Measurements from ENCODE around the gene LRRC70. TPM values are rescaled to one million over a fixed set of nuclear protein-coding genes. Genes with fewer than 3 reads are reported as not detected.

Gene LRRC70
- total and polyA plus RNA-seq, 2 experiments from 2014 or later = 0.54 to 0.68 TPM

DNA sequence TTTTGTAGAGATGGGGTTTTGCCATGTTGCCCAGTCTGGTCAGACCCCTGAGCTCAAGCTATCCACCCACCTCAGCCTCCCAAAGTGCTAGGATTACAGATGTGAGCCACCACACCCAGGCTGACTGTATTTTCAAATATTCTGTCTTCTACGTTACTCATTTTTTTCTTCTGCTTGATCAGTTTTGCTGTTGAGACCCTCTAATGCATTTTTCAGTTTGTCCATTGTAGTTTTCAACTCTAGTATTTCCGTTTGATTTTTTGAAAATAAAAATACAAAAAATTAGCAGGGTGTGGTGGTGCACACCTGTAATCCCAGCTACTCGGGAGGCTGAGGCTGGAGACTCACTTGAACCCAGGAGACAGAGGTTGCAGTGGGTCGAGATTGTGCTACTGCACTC lies 10.5 kb upstream of the LRRC70 start:
- no peak overlapping the region for H3K27ac ChIP-seq
- H3K4me1 ChIP-seq (ENCODE audit: low read depth) = no peaks in the 10 kb centered on the region
- no peaks in the 10 kb centered on the region for H3K36me3 ChIP-seq
- no peak overlapping the region for H3K4me3 ChIP-seq
- H3K9me3 ChIP-seq (ENCODE audit: low read depth) = no peaks in the 10 kb centered on the region
- no peaks in the 10 kb centered on the region for H3K27me3 ChIP-seq
- DNase-seq (ENCODE audit: low read depth in 1 of 2, low spot score in 1 of 2) = no peak
- TF ChIP-seq, protein P1, sequence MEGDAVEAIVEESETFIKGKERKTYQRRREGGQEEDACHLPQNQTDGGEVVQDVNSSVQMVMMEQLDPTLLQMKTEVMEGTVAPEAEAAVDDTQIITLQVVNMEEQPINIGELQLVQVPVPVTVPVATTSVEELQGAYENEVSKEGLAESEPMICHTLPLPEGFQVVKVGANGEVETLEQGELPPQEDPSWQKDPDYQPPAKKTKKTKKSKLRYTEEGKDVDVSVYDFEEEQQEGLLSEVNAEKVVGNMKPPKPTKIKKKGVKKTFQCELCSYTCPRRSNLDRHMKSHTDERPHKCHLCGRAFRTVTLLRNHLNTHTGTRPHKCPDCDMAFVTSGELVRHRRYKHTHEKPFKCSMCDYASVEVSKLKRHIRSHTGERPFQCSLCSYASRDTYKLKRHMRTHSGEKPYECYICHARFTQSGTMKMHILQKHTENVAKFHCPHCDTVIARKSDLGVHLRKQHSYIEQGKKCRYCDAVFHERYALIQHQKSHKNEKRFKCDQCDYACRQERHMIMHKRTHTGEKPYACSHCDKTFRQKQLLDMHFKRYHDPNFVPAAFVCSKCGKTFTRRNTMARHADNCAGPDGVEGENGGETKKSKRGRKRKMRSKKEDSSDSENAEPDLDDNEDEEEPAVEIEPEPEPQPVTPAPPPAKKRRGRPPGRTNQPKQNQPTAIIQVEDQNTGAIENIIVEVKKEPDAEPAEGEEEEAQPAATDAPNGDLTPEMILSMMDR (IDR thresholded peaks at IDR 0.05; ENCODE audit: low read depth, low read length) = no peak

DNA sequence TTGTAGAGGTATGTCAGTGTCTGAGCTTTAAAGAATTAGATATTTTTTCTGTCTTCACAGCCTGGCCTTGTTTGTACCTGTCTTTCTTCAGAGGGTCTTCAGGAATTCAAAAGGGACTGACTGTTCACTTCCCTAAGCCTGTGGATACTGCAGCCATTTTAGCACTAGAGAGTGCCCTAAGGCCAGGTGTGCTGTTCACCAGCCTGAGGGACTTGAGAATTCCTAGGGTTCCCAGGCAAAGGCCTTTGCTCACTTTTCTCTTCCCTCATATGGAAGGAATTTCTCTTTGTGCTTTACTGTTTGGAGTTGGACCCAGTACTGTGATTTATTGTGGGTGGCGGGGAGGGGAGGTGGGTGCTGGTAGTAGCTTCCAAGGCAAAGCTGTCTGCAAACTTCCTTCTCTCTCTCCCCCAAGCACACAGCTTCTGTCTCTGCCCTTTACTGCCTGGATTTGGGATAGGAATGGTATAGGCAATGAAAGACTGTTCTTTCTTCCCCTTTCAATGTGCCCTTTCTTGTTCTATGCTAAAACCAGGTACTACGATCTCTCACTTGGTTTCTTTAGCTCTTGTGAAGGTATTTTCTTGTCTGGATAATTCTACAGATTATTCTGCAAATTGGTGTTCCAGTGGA lies 9.7 kb upstream of the LRRC70 start:
- H3K9me3 ChIP-seq (ENCODE audit: low read depth) = no peaks in the 10 kb centered on the region
- H3K4me1 ChIP-seq (ENCODE audit: low read depth) = no peaks in the 10 kb centered on the region
- no peak overlapping the region for H3K27ac ChIP-seq
- H3K27me3 ChIP-seq = no peaks in the 10 kb centered on the region
- TF ChIP-seq, protein P1 (IDR thresholded peaks at IDR 0.05; ENCODE audit: low read depth, low read length) = no peak
- H3K4me3 ChIP-seq = no peak overlapping the region
- no peak for DNase-seq (ENCODE audit: low read depth in 1 of 2, low spot score in 1 of 2)
- H3K36me3 ChIP-seq = no peaks in the 10 kb centered on the region

DNA sequence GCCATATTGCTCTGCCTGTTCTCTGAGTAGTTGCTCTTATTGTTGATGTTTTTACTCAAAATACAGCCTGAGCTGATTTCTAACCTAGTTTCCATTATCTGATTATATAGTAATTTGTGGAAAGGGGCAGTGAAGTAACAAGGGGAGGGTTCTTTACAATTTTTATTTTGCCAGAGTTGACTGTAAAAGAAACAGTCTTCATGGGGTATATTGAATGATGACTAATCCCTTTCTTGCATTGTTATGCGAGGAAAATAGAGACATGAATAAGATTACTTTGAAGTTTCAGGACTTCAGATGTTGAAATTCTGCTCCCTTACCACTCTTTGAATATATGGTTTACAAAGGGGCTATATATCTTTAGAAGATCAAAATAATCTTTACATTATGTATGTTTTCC lies 9.1 kb upstream of the LRRC70 start:
- Histone ChIP-seq H3K4me3 (no peak overlapping the region), H3K27me3 (no peaks in the 10 kb centered on the region), H3K4me1 (ENCODE audit: low read depth) (no peaks in the 10 kb centered on the region), H3K9me3 (ENCODE audit: low read depth) (no peaks in the 10 kb centered on the region), H3K27ac (no peak overlapping the region), H3K36me3 (no peaks in the 10 kb centered on the region)
- peak in 1 of 2 donors; percentile 33 for DNase-seq (ENCODE audit: low read depth in 1 of 2, low spot score in 1 of 2)
- TF ChIP-seq, protein P1 (IDR thresholded peaks at IDR 0.05; ENCODE audit: low read depth, low read length) = no peak

DNA sequence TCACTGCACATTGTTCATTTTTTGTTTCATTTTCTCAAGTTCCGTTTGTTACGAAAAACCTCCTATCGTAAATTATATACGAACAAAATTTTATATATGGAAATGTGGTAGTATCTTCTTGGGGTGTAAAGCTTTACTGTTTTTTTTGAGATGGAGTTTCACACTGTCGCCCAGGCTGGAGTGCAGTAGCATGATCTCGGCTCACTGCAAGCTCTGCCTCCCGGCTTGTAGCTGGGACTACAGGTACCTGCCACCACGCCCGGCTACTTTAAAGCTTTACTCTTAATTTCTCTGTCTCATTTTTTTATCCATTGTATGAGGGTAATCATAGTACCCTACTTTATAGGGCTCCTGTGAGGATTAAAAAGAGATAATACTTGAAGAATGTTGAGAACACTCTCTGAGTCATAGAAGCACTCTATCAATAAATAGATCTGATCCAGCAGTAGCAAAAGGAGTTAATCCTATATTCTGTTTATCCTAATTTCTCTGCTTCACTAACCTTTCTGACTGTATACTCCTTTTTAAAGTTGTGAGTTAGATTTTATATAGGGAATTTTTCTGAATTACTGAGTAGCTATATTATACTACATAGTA lies 5.6 kb upstream of the LRRC70 start:
- H3K4me1 ChIP-seq (ENCODE audit: low read depth) = no peaks in the 10 kb centered on the region
- no peaks in the 10 kb centered on the region for H3K27me3 ChIP-seq
- TF ChIP-seq, protein P1 (IDR thresholded peaks at IDR 0.05; ENCODE audit: low read depth, low read length) = no peak
- no peak overlapping the region for H3K4me3 ChIP-seq
- no peaks in the 10 kb centered on the region for H3K9me3 ChIP-seq (ENCODE audit: low read depth)
- no peak for DNase-seq (ENCODE audit: low read depth in 1 of 2, low spot score in 1 of 2)
- no peaks in the 10 kb centered on the region for H3K36me3 ChIP-seq
- H3K27ac ChIP-seq = no peak overlapping the region

DNA sequence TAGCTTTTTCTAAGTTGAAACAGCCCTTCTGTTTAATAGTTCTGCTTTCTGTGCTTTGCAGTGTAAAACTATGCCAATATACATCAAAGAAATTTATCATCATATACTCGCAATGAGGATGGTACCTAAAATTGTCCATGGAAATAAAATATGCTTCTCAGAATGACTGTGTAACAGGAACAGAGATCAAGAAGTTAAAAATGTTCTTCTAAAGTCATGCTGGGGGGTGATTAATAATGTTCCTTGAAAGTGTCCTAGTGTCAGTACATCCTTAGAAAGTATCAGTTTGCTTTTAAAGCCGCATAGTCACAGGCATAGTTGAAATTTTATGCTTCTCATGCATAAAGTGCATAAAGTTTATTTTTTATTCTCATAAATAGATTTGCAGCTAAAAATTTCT lies 4.0 kb upstream of the LRRC70 start:
- no peak for DNase-seq (ENCODE audit: low read depth in 1 of 2, low spot score in 1 of 2)
- Histone ChIP-seq H3K4me3 (no peak overlapping the region), H3K27ac (no peak overlapping the region), H3K36me3 (no peaks in the 10 kb centered on the region), H3K27me3 (no peaks in the 10 kb centered on the region), H3K9me3 (ENCODE audit: low read depth) (no peaks in the 10 kb centered on the region), H3K4me1 (ENCODE audit: low read depth) (no peaks in the 10 kb centered on the region)
- TF ChIP-seq, protein P1 (IDR thresholded peaks at IDR 0.05; ENCODE audit: low read depth, low read length) = no peak

All from cardiac muscle cell (in vitro differentiated cells and primary cell).